HG03139 (cell line): ENCODE measurements around the gene C19orf85.

Experiments
- ATAC-seq: cut with Tn5 transposase; IDR thresholded peaks from one replicate; pipeline ENCODE4 v1.9.1; 2021; ENCODE audit not compliant: unreplicated experiment

The C19orf85 gene

GRCh38 chr19:55489711-55490477 is 25.3 kb upstream of the C19orf85 start:
- ATAC-seq, result no peak

GRCh38 chr19:55488986-55489710 is 24.6 kb upstream of the C19orf85 start:
- ATAC-seq, result no peak

GRCh38 chr19:55487924-55488687 is 23.6 kb upstream of the C19orf85 start, which contains the start of gene SSC5D:
Gene SSC5D, plus strand, starts transcription at chr19:55488436. Its CDS starts 154 bp downstream, at chr19:55488590.
- no peak for ATAC-seq

- ATAC-seq, result no peak
Measured at GRCh38 chr19:55486971-55487923, 22.7 kb upstream of the C19orf85 start.

GRCh38 chr19:55486043-55486970 is 21.8 kb upstream of the C19orf85 start:
- ATAC-seq, result no peak

- ATAC-seq, result no peak
Measured at GRCh38 chr19:55485439-55486011, 21.0 kb upstream of the C19orf85 start.

GRCh38 chr19:55484593-55485438 is 20.3 kb upstream of the C19orf85 start, which contains the start of gene NAT14:
Gene NAT14, plus strand, starts transcription at chr19:55485188. Its CDS starts 521 bp downstream, at chr19:55485709.
- ATAC-seq, result no peak

GRCh38 chr19:55483706-55484592 is 19.4 kb upstream of the C19orf85 start:
- no peak for ATAC-seq

- ATAC-seq, result no peak
Measured at GRCh38 chr19:55482967-55483705, 18.6 kb upstream of the C19orf85 start.

GRCh38 chr19:55482156-55482961 is 17.8 kb upstream of the C19orf85 start:
- no peak for ATAC-seq

- ATAC-seq, result no peak
Measured at GRCh38 chr19:55481794-55482155, 17.2 kb upstream of the C19orf85 start.

- ATAC-seq, result no peak
Measured at GRCh38 chr19:55481148-55481793, 16.7 kb upstream of the C19orf85 start.

GRCh38 chr19:55479451-55480230 is 15.1 kb upstream of the C19orf85 start:
- ATAC-seq, result no peak

- ATAC-seq, result no peak
Measured at GRCh38 chr19:55479045-55479444, 14.5 kb upstream of the C19orf85 start.
